B cell (primary cell): ENCODE measurements around the gene PGAP3. TPM values are rescaled to one million over a fixed set of nuclear protein-coding genes. Genes with fewer than 3 reads are reported as not detected.

Source experiments
- ATAC-seq: fragments of 200-7000 bp; cut with Tn5 transposase; one replicate; pipeline ENCODE4 v1.10.0; 2021; ENCODE audit warnings: low read depth, mild to moderate bottlenecking, moderate number of reproducible peaks, moderate library complexity
- CTCF ChIA-PET: fragments of 350-600 bp; sonication (Branson Sonifier 250); formaldehyde crosslinking; loops from one replicate; lab custom pipeline; 2021; ENCODE audit warnings: antibody characterized with exemption, inconsistent platforms; lab: Charles Lee
- POLR2A ChIA-PET: fragments of 350-600 bp; sonication (Branson Sonifier 250); formaldehyde crosslinking; loops from one replicate; lab custom pipeline; 2021; ENCODE audit warnings: antibody characterized with exemption; lab: Charles Lee
- DNase-seq: peaks from one replicate; pipeline ENCODE4 v3.0.0; 2013
- H2AFZ ChIP-seq: 2 replicates; pipeline ENCODE4 v1.6.1; 2012; ENCODE audit warnings: mild to moderate bottlenecking, low read depth, low read length; ENCODE audit not compliant: insufficient read depth, poor library complexity, severe bottlenecking
- H3K27ac ChIP-seq, 2 donors: 1 replicate in 1 of 2; 2 replicates in 1 of 2; pipeline ENCODE4 v1.5.1; 2012 to 2013; ENCODE audit warnings: low read length in 2 of 2, mild to moderate bottlenecking in 2 of 2, moderate library complexity in 1 of 2
- H3K27me3 ChIP-seq, 4 experiments: fragments of 200-600 bp in 1 of 4; sonication (generic) in 1 of 4; replicated peaks in 1 of 4; 1 replicate in 2 of 4; 2 replicates in 2 of 4; pipeline versions ENCODE4 v1.6.1 to v1.7.0; 2013 to 2016; ENCODE audit warnings: low read length in 3 of 4, mild to moderate bottlenecking in 2 of 4, mixed read lengths in 1 of 4, moderate library complexity in 1 of 4; ENCODE audit not compliant: insufficient read depth in 4 of 4, control insufficient read depth in 3 of 4; ENCODE audit errors: control extremely low read depth in 1 of 4
- H3K36me3 ChIP-seq, 2 experiments: replicated peaks in 1 of 2; 1 replicate in 1 of 2; 2 replicates in 1 of 2; pipeline versions ENCODE4 v1.6.1 to v1.7.1; 2013; ENCODE audit warnings: low read length in 1 of 2; ENCODE audit not compliant: insufficient read depth in 2 of 2, control insufficient read depth in 1 of 2; ENCODE audit errors: control extremely low read depth in 1 of 2, extremely low read depth in 1 of 2
- H3K4me1 ChIP-seq, 2 donors: fragments of 200-600 bp in 1 of 2; sonication (generic) in 1 of 2; 1 replicate in 1 of 2; 2 replicates in 1 of 2; pipeline versions ENCODE4 v1.5.1 to v1.6.1; 2013 to 2017; ENCODE audit warnings: low read length in 2 of 2; ENCODE audit not compliant: control insufficient read depth in 2 of 2, insufficient read depth in 2 of 2
- H3K4me2 ChIP-seq: replicated peaks from 2 replicates; pipeline ENCODE3; 2012; ENCODE audit warnings: mild to moderate bottlenecking, low read depth, low read length; ENCODE audit not compliant: poor library complexity, severe bottlenecking
- H3K4me3 ChIP-seq, 5 experiments: fragments of 200-600 bp in 1 of 5; sonication (generic) in 1 of 5; 1 replicate in 3 of 5; 2 replicates in 2 of 5; pipeline versions ENCODE4 v1.5.1 to v1.7.0; 2011 to 2016; ENCODE audit warnings: low read length in 4 of 5, mild to moderate bottlenecking in 4 of 5, low read depth in 2 of 5, control low read depth in 1 of 5, moderate library complexity in 1 of 5; ENCODE audit not compliant: insufficient read depth in 1 of 5; ENCODE audit errors: control extremely low read depth in 1 of 5, extremely low read depth in 1 of 5
- H3K79me2 ChIP-seq: fragments of 200-600 bp; sonication (generic); one replicate; pipeline ENCODE4 v1.6.0; 2016; ENCODE audit warnings: low read length; ENCODE audit not compliant: control insufficient read depth, insufficient read depth
- H3K9ac ChIP-seq: fragments of 200-600 bp; sonication (generic); 2 replicates; pipeline ENCODE4 v1.6.1; 2017; ENCODE audit warnings: mild to moderate bottlenecking, low read length, moderate library complexity
- H3K9me3 ChIP-seq, 3 donors: one replicate each; pipeline versions ENCODE4 v1.6.1 to v1.7.1; 2013; ENCODE audit warnings: low read length in 2 of 3; ENCODE audit not compliant: control insufficient read depth in 2 of 3, insufficient read depth in 1 of 3; ENCODE audit errors: control extremely low read depth in 1 of 3
- H4K20me1 ChIP-seq: 2 replicates; pipeline ENCODE4 v1.6.0; 2012; ENCODE audit warnings: mild to moderate bottlenecking, low read length; ENCODE audit not compliant: insufficient read depth, control insufficient read depth, poor library complexity, severe bottlenecking
- H3K27ac Mint-ChIP-seq: one replicate; pipeline ENCODE4 v1.8.0; 2021; ENCODE audit warnings: mixed read lengths
- H3K27me3 Mint-ChIP-seq: one replicate; pipeline ENCODE4 v1.8.0; 2021; ENCODE audit warnings: mixed read lengths
- H3K4me1 Mint-ChIP-seq: one replicate; pipeline ENCODE4 v1.8.0; 2021; ENCODE audit warnings: mixed read lengths
- H3K4me3 Mint-ChIP-seq: one replicate; pipeline ENCODE4 v1.8.0; 2021; ENCODE audit warnings: mixed read lengths
- H3K9me3 Mint-ChIP-seq: one replicate; pipeline ENCODE4 v1.8.0; 2022; ENCODE audit warnings: mixed read lengths; ENCODE audit not compliant: insufficient read depth
- EZH2 ChIP-seq: IDR thresholded peaks from 2 replicates; pipeline ENCODE4 v1.6.1; 2012; ENCODE audit warnings: borderline replicate concordance, low read depth, mild to moderate bottlenecking, moderate library complexity, low read length; ENCODE audit not compliant: insufficient read depth, poor library complexity, severe bottlenecking
- WGBS: methylation state at CpG from one replicate; pipeline ENCODE4 v1.1.5; 2013; ENCODE audit warnings: missing lambda C conversion rate; ENCODE audit not compliant: insufficient coverage; 5-methylcytosine and 5-hydroxymethylcytosine counted together
- intact Hi-C: fragments of 100-400 bp; cut with micrococcal nuclease; formaldehyde crosslinking; loops from one replicate; pipeline ENCODE4 v1.10.0; 2022
- polyA plus RNA-seq: library from polyadenylated mRNA; depleted of rRNA; stranded (reverse); fragments of >200 nt; gene quantifications from 2 replicates; pipeline ENCODE4 v1.2.3, GENCODE V29; 2012
- total RNA-seq, 2 donors: library from RNA; stranded (reverse); fragments of 120-200 nt in 1 of 2; gene quantifications; 1 replicate in 1 of 2; 2 replicates in 1 of 2; pipeline versions ENCODE4 v1.2.3 to v1.2.4, GENCODE V29; 2013 to 2022
- TF ChIP-seq, protein P1 (sequence below): fragments of 200-600 bp; IDR thresholded peaks from one replicate; pipeline ENCODE4 v1.8.0; 2022; ENCODE audit warnings: antibody characterized with exemption, mild to moderate bottlenecking

PGAP3 gene
- total and polyA plus RNA-seq, 2 donors (not counting 1 experiment from before 2014, with no cell fraction given), result 27.4 to 34.3 TPM

GRCh38 chr17:39696731-39697130 is 8.9 kb upstream of the PGAP3 start:
- WGBS, result 93% methylated on average over 3 of the region's 6 CpGs
- peaks cover 0 to 30% (median 17%) of the 10 kb centered on the region in 4 experiments for H3K27me3 ChIP-seq
- TF ChIP-seq, protein P1, sequence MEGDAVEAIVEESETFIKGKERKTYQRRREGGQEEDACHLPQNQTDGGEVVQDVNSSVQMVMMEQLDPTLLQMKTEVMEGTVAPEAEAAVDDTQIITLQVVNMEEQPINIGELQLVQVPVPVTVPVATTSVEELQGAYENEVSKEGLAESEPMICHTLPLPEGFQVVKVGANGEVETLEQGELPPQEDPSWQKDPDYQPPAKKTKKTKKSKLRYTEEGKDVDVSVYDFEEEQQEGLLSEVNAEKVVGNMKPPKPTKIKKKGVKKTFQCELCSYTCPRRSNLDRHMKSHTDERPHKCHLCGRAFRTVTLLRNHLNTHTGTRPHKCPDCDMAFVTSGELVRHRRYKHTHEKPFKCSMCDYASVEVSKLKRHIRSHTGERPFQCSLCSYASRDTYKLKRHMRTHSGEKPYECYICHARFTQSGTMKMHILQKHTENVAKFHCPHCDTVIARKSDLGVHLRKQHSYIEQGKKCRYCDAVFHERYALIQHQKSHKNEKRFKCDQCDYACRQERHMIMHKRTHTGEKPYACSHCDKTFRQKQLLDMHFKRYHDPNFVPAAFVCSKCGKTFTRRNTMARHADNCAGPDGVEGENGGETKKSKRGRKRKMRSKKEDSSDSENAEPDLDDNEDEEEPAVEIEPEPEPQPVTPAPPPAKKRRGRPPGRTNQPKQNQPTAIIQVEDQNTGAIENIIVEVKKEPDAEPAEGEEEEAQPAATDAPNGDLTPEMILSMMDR, result no peak
- TF ChIP-seq EZH2, result no peak
- no peaks in the 10 kb centered on the region for H3K79me2 ChIP-seq
- H3K27me3 Mint-ChIP-seq, result peaks cover 28% of the 10 kb centered on the region
- no peak overlapping the region for H3K4me3 ChIP-seq
- peaks cover 0 to 4% (median 0%) of the 10 kb centered on the region in 3 donors for H3K9me3 ChIP-seq
- no peak overlapping the region for H3K9ac ChIP-seq
- DNase-seq (no peak), ATAC-seq (no peak)
- H3K4me2 ChIP-seq, result no peak overlapping the region
- no peak overlapping the region for H2AFZ ChIP-seq
- no peak overlapping the region for H3K4me3 Mint-ChIP-seq
- H3K36me3 ChIP-seq, result peaks cover 0 to 6% of the 10 kb centered on the region in 2 experiments
- intact Hi-C loops, result no loop called here
- no peaks in the 10 kb centered on the region for H4K20me1 ChIP-seq
- no peaks in the 10 kb centered on the region for H3K9me3 Mint-ChIP-seq
- H3K4me1 Mint-ChIP-seq, result peaks cover 6% of the 10 kb centered on the region
- POLR2A ChIA-PET, result no interaction called here
- no peak overlapping the region for H3K27ac Mint-ChIP-seq
- no peak overlapping the region for H3K27ac ChIP-seq
- CTCF ChIA-PET, result interaction anchor here (1.1 kb wide), 1 partner anchor 9 kb away, joined by 3 read pairs; no protein-coding TSS in a partner anchor
- H3K4me1 ChIP-seq, result peaks cover 6 to 17% of the 10 kb centered on the region in 2 donors

- peaks cover 0 to 6% of the 10 kb centered on the region in 2 experiments for H3K36me3 ChIP-seq
- intact Hi-C loops, result no loop called here
- peaks cover 15% of the 10 kb centered on the region for H3K27me3 Mint-ChIP-seq
- TF ChIP-seq, protein P1, result no peak
- no peak overlapping the region for H3K27ac ChIP-seq
- H3K9ac ChIP-seq, result no peak overlapping the region
- no peak overlapping the region for H3K27ac Mint-ChIP-seq
- H3K27me3 ChIP-seq, result peaks cover 0 to 13% (median 7%) of the 10 kb centered on the region in 4 experiments
- ATAC-seq (no peak), DNase-seq (no peak)
- no peaks in the 10 kb centered on the region for H4K20me1 ChIP-seq
- no peak overlapping the region for H3K4me3 Mint-ChIP-seq
- peaks cover 5% of the 10 kb centered on the region for H3K4me1 Mint-ChIP-seq
- ChIA-PET POLR2A (no interaction called here), CTCF (no interaction called here)
- peaks cover under 1 to 7% of the 10 kb centered on the region in 2 donors for H3K4me1 ChIP-seq
- 100% methylated on average over 2 of the region's 2 CpGs for WGBS
- no peaks in the 10 kb centered on the region for H3K9me3 ChIP-seq
- H3K79me2 ChIP-seq, result no peaks in the 10 kb centered on the region
- H3K9me3 Mint-ChIP-seq, result no peaks in the 10 kb centered on the region
- H3K4me2 ChIP-seq, result no peak overlapping the region
- H3K4me3 ChIP-seq, result no peak overlapping the region
- no peak overlapping the region for H2AFZ ChIP-seq
These were observed 7.2 kb upstream of the PGAP3 start for GRCh38 chr17:39695089-39695474.
